B cell (primary cell): Measurements from ENCODE around the gene ABTB2. TPM values are rescaled to one million over a fixed set of nuclear protein-coding genes. Genes with fewer than 3 reads are reported as not detected.

ENCODE experiments used
- ATAC-seq: fragments of 200-7000 bp; cut with Tn5 transposase; one replicate; pipeline ENCODE4 v1.10.0; 2021; ENCODE audit warnings: low read depth, mild to moderate bottlenecking, moderate number of reproducible peaks, moderate library complexity
- CTCF ChIA-PET: fragments of 350-600 bp; sonication (Branson Sonifier 250); formaldehyde crosslinking; loops from one replicate; lab custom pipeline; 2021; ENCODE audit warnings: antibody characterized with exemption, inconsistent platforms; lab: Charles Lee
- POLR2A ChIA-PET: fragments of 350-600 bp; sonication (Branson Sonifier 250); formaldehyde crosslinking; loops from one replicate; lab custom pipeline; 2021; ENCODE audit warnings: antibody characterized with exemption; lab: Charles Lee
- DNase-seq: peaks from one replicate; pipeline ENCODE4 v3.0.0; 2013
- H2AFZ ChIP-seq: 2 replicates; pipeline ENCODE4 v1.6.1; 2012; ENCODE audit warnings: mild to moderate bottlenecking, low read depth, low read length; ENCODE audit not compliant: insufficient read depth, poor library complexity, severe bottlenecking
- H3K27ac ChIP-seq, 2 donors: 1 replicate in 1 of 2; 2 replicates in 1 of 2; pipeline ENCODE4 v1.5.1; 2012 to 2013; ENCODE audit warnings: low read length in 2 of 2, mild to moderate bottlenecking in 2 of 2, moderate library complexity in 1 of 2
- H3K27me3 ChIP-seq, 4 experiments: fragments of 200-600 bp in 1 of 4; sonication (generic) in 1 of 4; replicated peaks in 1 of 4; 1 replicate in 2 of 4; 2 replicates in 2 of 4; pipeline versions ENCODE4 v1.6.1 to v1.7.0; 2013 to 2016; ENCODE audit warnings: low read length in 3 of 4, mild to moderate bottlenecking in 2 of 4, mixed read lengths in 1 of 4, moderate library complexity in 1 of 4; ENCODE audit not compliant: insufficient read depth in 4 of 4, control insufficient read depth in 3 of 4; ENCODE audit errors: control extremely low read depth in 1 of 4
- H3K36me3 ChIP-seq, 2 experiments: replicated peaks in 1 of 2; 1 replicate in 1 of 2; 2 replicates in 1 of 2; pipeline versions ENCODE4 v1.6.1 to v1.7.1; 2013; ENCODE audit warnings: low read length in 1 of 2; ENCODE audit not compliant: insufficient read depth in 2 of 2, control insufficient read depth in 1 of 2; ENCODE audit errors: control extremely low read depth in 1 of 2, extremely low read depth in 1 of 2
- H3K4me1 ChIP-seq, 2 donors: fragments of 200-600 bp in 1 of 2; sonication (generic) in 1 of 2; 1 replicate in 1 of 2; 2 replicates in 1 of 2; pipeline versions ENCODE4 v1.5.1 to v1.6.1; 2013 to 2017; ENCODE audit warnings: low read length in 2 of 2; ENCODE audit not compliant: control insufficient read depth in 2 of 2, insufficient read depth in 2 of 2
- H3K4me2 ChIP-seq: replicated peaks from 2 replicates; pipeline ENCODE3; 2012; ENCODE audit warnings: mild to moderate bottlenecking, low read depth, low read length; ENCODE audit not compliant: poor library complexity, severe bottlenecking
- H3K4me3 ChIP-seq, 5 experiments: fragments of 200-600 bp in 1 of 5; sonication (generic) in 1 of 5; 1 replicate in 3 of 5; 2 replicates in 2 of 5; pipeline versions ENCODE4 v1.5.1 to v1.7.0; 2011 to 2016; ENCODE audit warnings: low read length in 4 of 5, mild to moderate bottlenecking in 4 of 5, low read depth in 2 of 5, control low read depth in 1 of 5, moderate library complexity in 1 of 5; ENCODE audit not compliant: insufficient read depth in 1 of 5; ENCODE audit errors: control extremely low read depth in 1 of 5, extremely low read depth in 1 of 5
- H3K79me2 ChIP-seq: fragments of 200-600 bp; sonication (generic); one replicate; pipeline ENCODE4 v1.6.0; 2016; ENCODE audit warnings: low read length; ENCODE audit not compliant: control insufficient read depth, insufficient read depth
- H3K9ac ChIP-seq: fragments of 200-600 bp; sonication (generic); 2 replicates; pipeline ENCODE4 v1.6.1; 2017; ENCODE audit warnings: mild to moderate bottlenecking, low read length, moderate library complexity
- H3K9me3 ChIP-seq, 3 donors: one replicate each; pipeline versions ENCODE4 v1.6.1 to v1.7.1; 2013; ENCODE audit warnings: low read length in 2 of 3; ENCODE audit not compliant: control insufficient read depth in 2 of 3, insufficient read depth in 1 of 3; ENCODE audit errors: control extremely low read depth in 1 of 3
- H4K20me1 ChIP-seq: 2 replicates; pipeline ENCODE4 v1.6.0; 2012; ENCODE audit warnings: mild to moderate bottlenecking, low read length; ENCODE audit not compliant: insufficient read depth, control insufficient read depth, poor library complexity, severe bottlenecking
- H3K27ac Mint-ChIP-seq: one replicate; pipeline ENCODE4 v1.8.0; 2021; ENCODE audit warnings: mixed read lengths
- H3K27me3 Mint-ChIP-seq: one replicate; pipeline ENCODE4 v1.8.0; 2021; ENCODE audit warnings: mixed read lengths
- H3K4me1 Mint-ChIP-seq: one replicate; pipeline ENCODE4 v1.8.0; 2021; ENCODE audit warnings: mixed read lengths
- H3K4me3 Mint-ChIP-seq: one replicate; pipeline ENCODE4 v1.8.0; 2021; ENCODE audit warnings: mixed read lengths
- H3K9me3 Mint-ChIP-seq: one replicate; pipeline ENCODE4 v1.8.0; 2022; ENCODE audit warnings: mixed read lengths; ENCODE audit not compliant: insufficient read depth
- EZH2 ChIP-seq: IDR thresholded peaks from 2 replicates; pipeline ENCODE4 v1.6.1; 2012; ENCODE audit warnings: borderline replicate concordance, low read depth, mild to moderate bottlenecking, moderate library complexity, low read length; ENCODE audit not compliant: insufficient read depth, poor library complexity, severe bottlenecking
- WGBS: methylation state at CpG from one replicate; pipeline ENCODE4 v1.1.5; 2013; ENCODE audit warnings: missing lambda C conversion rate; ENCODE audit not compliant: insufficient coverage; 5-methylcytosine and 5-hydroxymethylcytosine counted together
- intact Hi-C: fragments of 100-400 bp; cut with micrococcal nuclease; formaldehyde crosslinking; loops from one replicate; pipeline ENCODE4 v1.10.0; 2022
- polyA plus RNA-seq: library from polyadenylated mRNA; depleted of rRNA; stranded (reverse); fragments of >200 nt; gene quantifications from 2 replicates; pipeline ENCODE4 v1.2.3, GENCODE V29; 2012
- total RNA-seq, 2 donors: library from RNA; stranded (reverse); fragments of 120-200 nt in 1 of 2; gene quantifications; 1 replicate in 1 of 2; 2 replicates in 1 of 2; pipeline versions ENCODE4 v1.2.3 to v1.2.4, GENCODE V29; 2013 to 2022
- TF ChIP-seq, protein P1 (sequence below): fragments of 200-600 bp; IDR thresholded peaks from one replicate; pipeline ENCODE4 v1.8.0; 2022; ENCODE audit warnings: antibody characterized with exemption, mild to moderate bottlenecking

ABTB2 gene
- total and polyA plus RNA-seq, 2 donors (not counting 1 experiment from before 2014, with no cell fraction given), result 0.30 to 5.9 TPM

DNA sequence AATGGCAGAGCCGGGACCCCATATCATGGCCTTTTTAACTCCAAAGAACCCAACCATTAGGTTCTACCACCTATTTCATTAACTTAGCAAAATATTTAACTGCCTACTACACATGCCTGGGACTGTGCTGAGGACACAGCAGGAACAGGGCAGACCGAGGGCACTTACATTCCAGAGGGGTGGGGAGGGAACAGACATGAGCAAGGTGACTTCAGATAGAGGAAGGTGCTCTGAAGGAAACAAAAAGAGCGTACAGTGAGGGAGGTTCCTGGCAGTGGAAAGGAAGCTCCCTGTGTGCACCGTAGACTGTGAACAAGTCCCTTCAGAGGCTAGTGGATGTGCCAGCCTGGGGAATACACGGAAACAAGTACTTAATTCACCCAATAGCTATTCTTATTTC is 169.6 kb downstream of the ABTB2 start:
- no peaks in the 10 kb centered on the region for H3K9me3 ChIP-seq
- no peak overlapping the region for H3K4me2 ChIP-seq
- H3K4me3 ChIP-seq, result no peak overlapping the region
- no peaks in the 10 kb centered on the region for H3K9me3 Mint-ChIP-seq
- no peak for TF ChIP-seq EZH2
- TF ChIP-seq, protein P1, sequence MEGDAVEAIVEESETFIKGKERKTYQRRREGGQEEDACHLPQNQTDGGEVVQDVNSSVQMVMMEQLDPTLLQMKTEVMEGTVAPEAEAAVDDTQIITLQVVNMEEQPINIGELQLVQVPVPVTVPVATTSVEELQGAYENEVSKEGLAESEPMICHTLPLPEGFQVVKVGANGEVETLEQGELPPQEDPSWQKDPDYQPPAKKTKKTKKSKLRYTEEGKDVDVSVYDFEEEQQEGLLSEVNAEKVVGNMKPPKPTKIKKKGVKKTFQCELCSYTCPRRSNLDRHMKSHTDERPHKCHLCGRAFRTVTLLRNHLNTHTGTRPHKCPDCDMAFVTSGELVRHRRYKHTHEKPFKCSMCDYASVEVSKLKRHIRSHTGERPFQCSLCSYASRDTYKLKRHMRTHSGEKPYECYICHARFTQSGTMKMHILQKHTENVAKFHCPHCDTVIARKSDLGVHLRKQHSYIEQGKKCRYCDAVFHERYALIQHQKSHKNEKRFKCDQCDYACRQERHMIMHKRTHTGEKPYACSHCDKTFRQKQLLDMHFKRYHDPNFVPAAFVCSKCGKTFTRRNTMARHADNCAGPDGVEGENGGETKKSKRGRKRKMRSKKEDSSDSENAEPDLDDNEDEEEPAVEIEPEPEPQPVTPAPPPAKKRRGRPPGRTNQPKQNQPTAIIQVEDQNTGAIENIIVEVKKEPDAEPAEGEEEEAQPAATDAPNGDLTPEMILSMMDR, result no peak
- no peak overlapping the region for H2AFZ ChIP-seq
- no peaks in the 10 kb centered on the region for H3K36me3 ChIP-seq
- H3K79me2 ChIP-seq, result no peaks in the 10 kb centered on the region
- intact Hi-C loops, result no loop called here
- no peak overlapping the region for H3K4me3 Mint-ChIP-seq
- H3K27ac ChIP-seq, result no peak overlapping the region
- no peaks in the 10 kb centered on the region for H3K27me3 Mint-ChIP-seq
- ChIA-PET CTCF (interaction anchor here (1.2 to 2.3 kb wide), 2 partner anchors 13 to 170 kb away, joined by 3 to 14 read pairs; partner anchors contain the start of gene ABTB2), POLR2A (no interaction called here)
- no peak overlapping the region for H3K27ac Mint-ChIP-seq
- H3K27me3 ChIP-seq, result no peaks in the 10 kb centered on the region
- H3K9ac ChIP-seq, result no peak overlapping the region
- H3K4me1 Mint-ChIP-seq, result peaks cover 4% of the 10 kb centered on the region
- ATAC-seq (no peak), DNase-seq (no peak)
- H3K4me1 ChIP-seq, result peaks cover 0 to 2% of the 10 kb centered on the region in 2 donors
- 77% methylated on average over 2 of the region's 5 CpGs for WGBS
- H4K20me1 ChIP-seq, result no peaks in the 10 kb centered on the region

DNA sequence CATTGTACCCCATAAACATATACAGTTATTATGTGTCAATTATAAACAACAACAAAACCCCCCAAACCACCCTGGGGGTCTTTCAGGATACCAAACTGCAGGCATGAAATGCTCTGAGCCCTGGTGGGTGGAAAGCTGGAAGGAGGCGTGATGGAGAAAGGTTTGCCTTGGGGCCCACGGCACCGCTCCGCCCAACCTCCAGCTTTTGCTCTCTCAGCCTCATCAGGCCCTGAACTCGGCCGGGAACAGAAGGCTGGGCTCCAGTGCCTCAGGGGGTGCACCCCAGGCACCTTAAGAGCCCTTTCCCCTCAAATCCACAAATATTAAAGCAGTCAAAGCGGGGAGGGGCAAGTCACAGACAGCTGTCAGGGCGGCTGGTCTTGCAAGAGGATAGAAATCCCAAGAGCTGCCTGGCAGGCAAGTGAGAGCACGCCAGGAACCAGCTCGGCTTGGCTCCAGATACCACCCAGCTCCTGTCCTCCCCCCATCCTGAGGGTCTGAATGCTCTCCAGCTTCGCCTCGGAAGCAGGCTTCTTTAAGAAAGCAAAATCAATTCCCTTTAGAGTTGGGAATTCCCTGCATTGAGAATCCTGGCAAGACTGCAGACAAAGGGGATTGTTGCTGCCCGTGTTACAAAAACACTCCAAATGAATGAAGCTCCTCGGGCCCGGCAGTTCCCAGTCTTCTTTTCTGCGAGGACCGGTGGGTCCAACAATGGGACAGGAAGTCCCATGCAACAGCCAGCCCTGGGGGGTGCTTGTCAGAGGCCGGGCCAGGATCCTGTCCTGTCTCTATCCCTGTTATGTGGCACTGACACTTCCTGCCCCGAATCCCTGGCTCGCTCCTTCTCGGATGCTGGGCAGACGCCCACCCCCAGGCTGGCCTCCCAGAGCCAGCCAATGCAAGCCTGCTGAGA is 171.6 kb downstream of the ABTB2 start:
- H3K4me2 ChIP-seq, result no peak overlapping the region
- POLR2A ChIA-PET, result no interaction called here
- no peak overlapping the region for H3K27ac ChIP-seq
- H3K4me1 Mint-ChIP-seq, result peaks cover 2% of the 10 kb centered on the region
- no peak for TF ChIP-seq EZH2
- TF ChIP-seq, protein P1, result no peak
- H3K4me3 Mint-ChIP-seq, result no peak overlapping the region
- intact Hi-C loops, result no loop called here
- CTCF ChIA-PET, result interaction anchor here (3.3 kb wide), 1 partner anchor 11 kb away, joined by 16 read pairs; no protein-coding TSS in a partner anchor
- DNase-seq, result no peak
- H3K27me3 ChIP-seq, result no peaks in the 10 kb centered on the region
- no peaks in the 10 kb centered on the region for H3K36me3 ChIP-seq
- H3K9ac ChIP-seq, result no peak overlapping the region
- no peaks in the 10 kb centered on the region for H4K20me1 ChIP-seq
- H3K9me3 ChIP-seq, result no peaks in the 10 kb centered on the region
- no peaks in the 10 kb centered on the region for H3K9me3 Mint-ChIP-seq
- no peak for ATAC-seq
- peaks cover 0 to 2% of the 10 kb centered on the region in 2 donors for H3K4me1 ChIP-seq
- WGBS, result 94% methylated on average over 21 of the region's 22 CpGs
- no peak overlapping the region for H2AFZ ChIP-seq
- no peaks in the 10 kb centered on the region for H3K79me2 ChIP-seq
- no peaks in the 10 kb centered on the region for H3K27me3 Mint-ChIP-seq
- H3K4me3 ChIP-seq, result no peak overlapping the region
- H3K27ac Mint-ChIP-seq, result no peak overlapping the region
